Tibial nerve (tissue), 4 donors: ENCODE data around the gene PRR13. TPM values are rescaled to one million over a fixed set of nuclear protein-coding genes. Genes with fewer than 3 reads are reported as not detected.

ENCODE experiments used
- DNase-seq, 2 donors: peaks; one replicate each; pipeline ENCODE4 v3.0.0-alpha.2; 2019; ENCODE audit warnings: low spot score in 2 of 2
- H3K27ac ChIP-seq, 4 donors: fragments of 200-600 bp; sonication (generic) in 3 of 4; one replicate each; pipeline ENCODE4 v1.5.1; 2017 to 2019; ENCODE audit warnings: mild to moderate bottlenecking in 1 of 4
- H3K27me3 ChIP-seq, 2 donors: fragments of 200-600 bp; sonication (generic) in 1 of 2; one replicate each; pipeline versions ENCODE4 v1.5.1 to v1.6.0; 2017 to 2019
- H3K36me3 ChIP-seq, 3 donors: fragments of 200-600 bp; sonication (generic); one replicate each; pipeline ENCODE4 v1.5.1; 2018 to 2019
- H3K4me1 ChIP-seq, 4 donors: fragments of 200-600 bp; sonication (generic) in 3 of 4; one replicate each; pipeline ENCODE4 v1.5.1; 2017 to 2019
- H3K4me3 ChIP-seq, 4 donors: fragments of 200-600 bp; sonication (generic) in 3 of 4; one replicate each; pipeline ENCODE4 v1.5.1; 2017 to 2019; ENCODE audit warnings: mild to moderate bottlenecking in 1 of 4, moderate library complexity in 1 of 4
- H3K9me3 ChIP-seq, 4 donors: fragments of 200-600 bp; sonication (generic) in 3 of 4; one replicate each; pipeline ENCODE4 v1.5.1; 2017 to 2019
- CTCF ChIP-seq, 5 experiments: fragments of 200-600 bp in 3 of 5; fragments of 450-650 bp in 2 of 5; sonication (generic) in 3 of 5; IDR thresholded peaks; one replicate each; pipeline ENCODE4 v1.5.1; 2016 to 2019; ENCODE audit warnings: antibody characterized with exemption in 5 of 5, mild to moderate bottlenecking in 3 of 5, moderate library complexity in 2 of 5
- EP300 ChIP-seq, 2 donors: sonication (generic); formaldehyde crosslinking; IDR thresholded peaks; one replicate each; pipeline ENCODE4 v1.6.1; 2017; ENCODE audit warnings: antibody characterized with exemption in 2 of 2, mild to moderate bottlenecking in 1 of 2
- POLR2A ChIP-seq, 2 donors: fragments of 450-650 bp; IDR thresholded peaks; one replicate each; pipeline ENCODE4 v1.6.1; 2017; ENCODE audit warnings: antibody characterized with exemption in 2 of 2, mild to moderate bottlenecking in 2 of 2, moderate library complexity in 2 of 2
- WGBS, 2 donors: methylation state at CpG; one replicate each; pipeline ENCODE4 v1.1.5; 2018; 5-methylcytosine and 5-hydroxymethylcytosine counted together
- total RNA-seq, 4 donors: library from RNA; depleted of rRNA; stranded (reverse); fragments of >200 nt; gene quantifications; one replicate each; pipeline ENCODE4 v1.1.0, GENCODE V29; 2016

The PRR13 gene
- total RNA-seq, 4 donors from 2014 or later, result 54.6 to 125 (median 57.0) TPM

- 53 to 54% methylated on average over 3 of the region's 3 CpGs for WGBS, 2 donors
- DNase-seq, result no peak
- H3K4me3 ChIP-seq, result no peak overlapping the region
- H3K36me3 ChIP-seq, result peaks cover under 1 to 53% (median 34%) of the 10 kb centered on the region in 3 donors
- no peaks in the 10 kb centered on the region for H3K9me3 ChIP-seq
- H3K27ac ChIP-seq, result no peak overlapping the region
- peaks cover 0 to 56% (median 20%) of the 10 kb centered on the region in 4 donors for H3K4me1 ChIP-seq
- TF ChIP-seq EP300 (IDR thresholded peaks at IDR 0.05), result no peak
- no peak for TF ChIP-seq CTCF (IDR thresholded peaks at IDR 0.05)
- no peak for TF ChIP-seq POLR2A (IDR thresholded peaks at IDR 0.05)
- H3K27me3 ChIP-seq, result no peaks in the 10 kb centered on the region
Measured at GRCh38 chr12:53454707-53455106, 13.2 kb downstream of the PRR13 start.

DNA sequence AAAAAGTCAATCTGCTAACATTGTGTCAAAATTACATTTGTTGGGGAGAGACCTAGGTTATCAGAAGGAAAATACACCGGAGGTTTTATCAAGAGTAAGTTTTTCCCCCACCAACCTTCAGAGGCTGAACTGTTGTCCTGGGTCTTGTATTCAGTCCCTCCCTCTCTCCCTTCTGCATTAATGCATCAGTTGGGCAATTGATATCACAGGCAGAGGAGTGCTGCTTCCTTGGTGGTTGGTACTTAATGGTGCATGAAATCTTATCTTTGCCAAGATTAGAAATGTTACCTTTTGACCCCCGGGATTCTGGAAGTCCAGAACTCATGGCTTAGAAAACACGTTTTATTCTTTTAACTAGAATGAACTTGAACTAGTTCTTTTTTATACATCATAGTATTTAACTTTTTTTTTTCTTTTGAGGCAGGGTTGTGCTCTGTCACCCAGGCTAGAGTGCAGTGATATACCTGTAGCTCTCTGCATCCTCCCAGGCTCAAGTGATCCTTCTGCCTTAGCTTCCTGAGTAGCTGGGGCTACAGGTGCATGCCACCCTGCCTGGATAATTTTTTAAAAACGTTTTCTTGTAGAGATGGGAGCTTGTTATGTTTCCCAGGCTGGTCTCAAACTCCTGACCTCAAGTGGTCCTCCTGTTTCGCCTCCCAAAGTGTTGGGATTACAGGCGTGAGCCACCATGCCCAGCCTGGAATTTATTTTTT, 15.3 kb downstream of the PRR13 start:
- no peak for TF ChIP-seq EP300 (IDR thresholded peaks at IDR 0.05)
- TF ChIP-seq POLR2A (IDR thresholded peaks at IDR 0.05), result no peak
- TF ChIP-seq CTCF (IDR thresholded peaks at IDR 0.05), result no peak
- DNase-seq, result no peak
- WGBS, 2 donors, result 67 to 73% methylated on average over 6 of the region's 6 CpGs
- peaks cover 10 to 74% (median 55%) of the 10 kb centered on the region in 3 donors for H3K36me3 ChIP-seq
- H3K27me3 ChIP-seq, result no peaks in the 10 kb centered on the region
- no peak overlapping the region for H3K27ac ChIP-seq
- H3K4me3 ChIP-seq, result no peak overlapping the region
- peaks cover 0 to 64% (median 21%) of the 10 kb centered on the region in 4 donors for H3K4me1 ChIP-seq
- no peaks in the 10 kb centered on the region for H3K9me3 ChIP-seq

GRCh38 chr12:53459097-53459496, 17.6 kb downstream of the PRR13 start:
- Histone ChIP-seq H3K4me3 (no peak overlapping the region), H3K27ac (no peak overlapping the region)

DNA sequence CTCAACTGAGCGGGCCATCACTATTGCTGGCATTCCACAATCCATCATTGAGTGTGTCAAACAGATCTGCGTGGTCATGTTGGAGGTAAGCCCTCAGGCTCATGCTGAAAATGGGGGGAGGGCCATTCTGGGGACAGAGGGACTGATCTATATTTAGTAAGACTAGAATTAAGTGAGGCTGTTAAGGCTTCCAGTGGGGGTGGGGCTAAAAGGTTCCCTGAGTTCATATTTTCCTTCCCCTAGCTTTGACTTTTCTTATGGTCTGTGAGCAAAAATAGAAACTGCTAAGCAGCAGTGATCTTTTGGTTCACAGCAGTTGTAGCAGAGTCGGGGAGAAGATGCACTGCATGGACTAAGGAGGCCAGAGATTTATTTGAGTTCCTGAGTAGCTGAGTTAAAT, 19.5 kb downstream of the PRR13 start:
- peaks cover 17 to 100% (median 83%) of the 10 kb centered on the region in 3 donors for H3K36me3 ChIP-seq

More at GRCh38 chr12:53459097-53459496, 17.6 kb downstream of the PRR13 start:
- no peak for DNase-seq
- no peaks in the 10 kb centered on the region for H3K27me3 ChIP-seq
- TF ChIP-seq POLR2A (IDR thresholded peaks at IDR 0.05), result no peak
- TF ChIP-seq EP300 (IDR thresholded peaks at IDR 0.05), result no peak
- no peak for TF ChIP-seq CTCF (IDR thresholded peaks at IDR 0.05)
- H3K9me3 ChIP-seq, result no peaks in the 10 kb centered on the region
- peaks cover 17 to 97% (median 76%) of the 10 kb centered on the region in 3 donors for H3K36me3 ChIP-seq
- peaks cover 0 to 75% (median 10%) of the 10 kb centered on the region in 4 donors for H3K4me1 ChIP-seq
- 64 to 70% methylated on average over 4 of the region's 4 CpGs for WGBS, 2 donors

More for the DNA sequence above, 19.5 kb downstream of the PRR13 start:
- no peak overlapping the region for H3K27ac ChIP-seq
- no peaks in the 10 kb centered on the region for H3K27me3 ChIP-seq
- no peak for DNase-seq
- no peaks in the 10 kb centered on the region for H3K9me3 ChIP-seq
- 66 to 73% methylated on average over 3 of the region's 3 CpGs for WGBS, 2 donors
- no peak overlapping the region for H3K4me3 ChIP-seq
- no peak for TF ChIP-seq EP300 (IDR thresholded peaks at IDR 0.05)
- no peak for TF ChIP-seq CTCF (IDR thresholded peaks at IDR 0.05)
- no peak for TF ChIP-seq POLR2A (IDR thresholded peaks at IDR 0.05)
- H3K4me1 ChIP-seq, result peaks cover 0 to 73% (median 2%) of the 10 kb centered on the region in 4 donors
